ENCODE data around the gene DUSP10.

The DUSP10 gene

DNA sequence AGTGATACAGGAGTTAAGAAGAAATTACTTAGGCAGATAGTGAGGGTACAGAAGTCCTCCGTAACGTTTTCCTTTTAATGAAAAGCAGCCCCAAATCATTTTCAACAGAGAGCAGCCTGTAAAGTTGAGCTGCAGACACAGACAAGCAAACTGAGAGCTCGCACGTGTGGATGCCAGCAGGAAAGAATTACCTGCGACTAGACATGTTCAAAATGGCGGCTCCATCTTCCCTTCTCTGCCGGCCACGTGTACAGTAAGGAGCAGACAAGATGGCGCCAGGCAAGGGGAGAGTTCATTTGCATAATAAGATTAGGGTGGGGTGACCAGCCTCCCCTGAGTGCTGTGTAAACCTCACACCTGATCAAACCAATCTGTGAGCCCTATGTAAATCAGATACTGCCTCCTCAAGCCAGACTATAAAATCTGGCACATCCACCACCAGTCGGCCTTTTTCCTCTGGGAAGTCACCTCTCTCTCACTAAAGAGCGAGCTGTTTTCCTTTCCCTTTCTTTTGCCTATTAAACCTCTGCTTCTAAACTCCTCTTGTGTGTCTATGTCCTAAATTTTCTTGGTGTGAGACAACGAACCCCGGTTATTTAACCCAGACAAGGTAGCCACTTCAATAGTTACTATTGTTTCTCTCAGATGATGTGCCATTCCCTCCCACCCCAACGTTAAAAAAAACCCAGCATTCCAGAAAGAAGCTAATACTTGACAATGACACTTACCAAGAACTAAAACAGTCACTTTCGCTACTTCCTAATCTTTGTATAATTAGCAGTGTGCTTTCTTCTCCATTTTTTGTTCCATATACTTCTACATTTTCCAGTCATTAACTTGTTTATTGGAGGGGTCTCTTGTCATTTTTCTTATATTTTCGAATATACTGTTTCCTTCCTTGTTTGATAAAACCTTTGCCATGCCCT, 27.4 kb downstream of the DUSP10 start:
- no peak for DNase-seq (ENCODE audit: low read depth in 3 of 3)

DNA sequence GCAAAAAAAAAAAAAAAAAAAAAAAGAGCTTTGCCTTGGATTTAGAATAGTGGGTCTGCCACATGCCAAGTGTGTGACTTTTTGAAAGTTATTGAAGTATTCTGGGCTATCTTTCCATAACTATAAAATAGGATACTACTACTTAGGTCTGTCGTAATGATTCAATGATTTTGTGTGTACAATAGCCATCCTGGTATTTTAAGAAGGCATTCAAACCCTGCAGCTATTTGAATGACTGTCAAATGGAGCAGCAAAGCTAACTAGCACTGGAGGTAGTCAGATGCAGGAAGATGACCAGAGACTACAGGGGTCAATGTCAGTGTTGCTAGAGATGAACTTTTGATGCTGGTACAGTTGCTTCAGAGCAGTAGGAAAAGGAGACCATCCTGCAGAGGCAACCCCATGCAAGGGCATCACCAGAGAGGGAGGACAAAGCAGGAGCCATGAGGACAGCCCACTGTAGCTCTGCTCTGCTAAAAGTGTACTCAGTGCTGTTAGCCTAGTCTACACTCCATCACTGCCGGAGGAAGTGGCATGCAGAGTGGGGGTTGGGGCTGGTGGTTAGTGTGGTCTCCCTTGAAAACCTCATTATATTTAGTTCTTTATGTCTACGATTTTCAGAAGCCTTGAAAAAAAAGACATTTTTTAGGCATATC, 29.0 kb downstream of the DUSP10 start:
- DNase-seq (ENCODE audit: low read depth in 3 of 3), result peak; percentile 37 to 71 (median 51)

DNA sequence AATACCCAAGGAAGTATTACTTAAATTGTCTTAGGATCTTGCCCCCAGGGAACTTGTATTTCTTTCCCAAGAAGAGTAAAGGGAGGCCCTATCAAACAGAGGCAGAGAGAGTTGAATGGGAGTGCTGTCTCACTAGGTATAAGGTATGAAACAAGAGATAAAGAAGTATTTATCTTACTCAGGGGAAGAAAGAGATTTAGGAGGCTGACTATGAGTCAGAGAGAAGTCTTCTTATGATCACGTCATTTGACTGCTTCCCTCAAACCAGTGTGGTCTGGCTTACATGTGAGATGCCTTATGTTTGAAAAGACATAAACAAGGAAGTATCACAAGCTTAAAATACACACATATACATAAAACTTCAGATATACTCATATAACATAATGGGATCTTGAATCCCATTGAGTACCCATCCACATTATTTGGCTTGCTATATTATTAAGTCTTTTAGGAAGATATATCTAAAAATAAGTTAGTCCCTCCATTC, 29.6 kb downstream of the DUSP10 start:
- DNase-seq (ENCODE audit: low read depth in 3 of 3), result no peak

DNA sequence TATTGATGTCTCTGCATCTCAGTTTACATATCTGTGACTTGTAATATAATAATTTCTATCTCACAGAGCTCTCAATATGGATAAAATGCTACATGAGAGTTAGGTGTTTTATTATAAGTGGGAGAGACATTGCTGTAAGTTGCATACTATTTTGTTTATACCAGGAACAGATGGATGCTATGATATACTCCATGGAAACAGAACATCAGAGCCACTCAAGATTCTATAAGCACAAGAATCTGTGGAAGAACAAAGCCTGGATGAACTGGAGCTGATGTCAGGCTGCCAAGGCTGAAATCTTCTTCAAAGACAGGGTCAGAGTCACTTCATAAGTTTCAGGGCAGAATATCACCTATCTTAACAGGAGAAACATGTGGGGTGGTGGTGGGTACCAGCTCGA, 30.2 kb downstream of the DUSP10 start:
- DNase-seq (ENCODE audit: low read depth in 3 of 3), result no peak

DNA sequence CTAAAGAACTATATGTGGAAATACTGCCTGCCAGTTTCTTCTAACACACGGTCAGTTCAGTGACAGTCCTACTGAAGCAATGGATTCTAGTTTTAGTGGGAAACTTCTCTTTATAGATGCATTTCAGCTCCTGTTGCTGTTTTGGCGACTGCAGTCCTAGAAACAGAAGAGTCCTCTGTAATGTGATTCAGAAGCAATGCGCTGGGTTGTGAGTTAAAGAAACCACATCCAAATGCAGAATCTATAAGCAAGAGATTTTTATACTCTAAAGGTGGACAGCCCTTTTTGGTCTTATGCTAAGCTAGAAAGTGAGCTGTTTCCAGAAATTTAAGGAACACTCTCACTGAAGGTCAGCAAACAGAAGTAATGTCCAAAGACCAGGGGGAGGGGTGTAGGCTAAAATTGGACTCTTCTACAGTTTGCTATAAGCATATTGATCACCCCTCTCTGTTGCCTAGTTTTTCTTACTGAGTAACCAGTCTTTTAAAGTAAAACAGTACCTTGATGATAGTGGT, 30.8 kb downstream of the DUSP10 start:
- DNase-seq (ENCODE audit: low read depth in 3 of 3), result no peak

DNA sequence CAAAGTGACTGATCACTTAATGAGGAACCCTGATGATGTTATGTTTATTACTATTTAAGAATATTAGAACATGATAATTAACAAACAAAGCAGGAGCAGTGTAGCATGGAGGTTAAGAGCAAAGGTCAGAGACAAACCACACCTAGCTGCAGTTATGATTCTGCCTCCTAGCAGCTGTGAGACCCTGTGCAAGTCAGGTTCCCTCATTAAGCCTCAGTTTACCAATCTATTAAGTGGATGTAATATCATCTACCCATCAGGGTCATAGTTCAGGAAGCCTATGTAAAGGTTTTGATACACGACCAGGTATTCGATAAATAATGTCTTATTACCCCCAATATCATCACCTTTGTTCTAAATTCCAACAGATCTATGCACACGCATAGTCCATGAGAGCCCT, 32.0 kb downstream of the DUSP10 start:
- no peak for DNase-seq (ENCODE audit: low read depth in 3 of 3)

DNA sequence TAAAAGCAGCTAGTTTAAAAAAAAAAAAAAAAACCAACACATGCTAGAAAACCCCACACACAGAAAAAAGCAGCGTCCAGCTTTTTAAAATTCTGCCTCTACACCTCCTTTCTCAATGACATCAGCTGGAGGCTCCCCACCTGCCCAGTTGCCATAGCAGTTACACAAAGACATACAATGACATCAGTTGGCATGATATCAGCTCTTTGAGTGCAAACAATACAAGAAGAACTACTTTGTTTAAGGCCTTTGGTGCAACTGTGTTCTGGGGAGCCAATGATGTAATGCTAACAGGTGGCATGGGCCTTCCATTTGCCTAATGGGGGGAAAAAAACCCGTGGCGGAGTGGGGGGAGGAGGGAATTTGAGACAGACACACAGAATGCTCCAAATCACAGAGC, 32.9 kb downstream of the DUSP10 start:
- DNase-seq (ENCODE audit: low read depth in 3 of 3), result no peak

DNA sequence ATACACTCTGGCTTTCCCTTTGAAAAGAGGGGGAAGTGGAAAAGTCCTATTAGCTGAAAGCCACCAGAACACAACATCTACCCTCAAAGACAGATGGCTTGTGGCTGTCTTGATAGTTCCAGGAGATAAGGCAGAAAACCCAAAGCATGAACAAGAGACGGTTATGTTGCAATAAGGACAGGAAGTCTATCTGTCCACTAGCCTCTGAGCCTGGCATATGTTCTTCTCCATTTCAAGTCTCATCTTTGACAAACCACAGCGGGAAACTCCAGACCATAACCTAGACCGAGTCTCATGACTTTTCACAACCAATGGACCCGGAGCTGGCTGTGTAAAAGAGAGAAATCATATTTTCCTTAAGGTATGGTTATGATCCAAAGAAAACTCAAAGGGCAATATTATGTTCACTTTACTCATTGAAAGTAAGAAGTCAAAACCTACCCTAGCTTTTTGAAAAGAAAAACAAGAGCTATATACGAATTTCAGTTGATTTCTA, 33.8 kb downstream of the DUSP10 start:
- DNase-seq (ENCODE audit: low read depth in 3 of 3), result peak; percentile 31 to 42 (median 33)

DNA sequence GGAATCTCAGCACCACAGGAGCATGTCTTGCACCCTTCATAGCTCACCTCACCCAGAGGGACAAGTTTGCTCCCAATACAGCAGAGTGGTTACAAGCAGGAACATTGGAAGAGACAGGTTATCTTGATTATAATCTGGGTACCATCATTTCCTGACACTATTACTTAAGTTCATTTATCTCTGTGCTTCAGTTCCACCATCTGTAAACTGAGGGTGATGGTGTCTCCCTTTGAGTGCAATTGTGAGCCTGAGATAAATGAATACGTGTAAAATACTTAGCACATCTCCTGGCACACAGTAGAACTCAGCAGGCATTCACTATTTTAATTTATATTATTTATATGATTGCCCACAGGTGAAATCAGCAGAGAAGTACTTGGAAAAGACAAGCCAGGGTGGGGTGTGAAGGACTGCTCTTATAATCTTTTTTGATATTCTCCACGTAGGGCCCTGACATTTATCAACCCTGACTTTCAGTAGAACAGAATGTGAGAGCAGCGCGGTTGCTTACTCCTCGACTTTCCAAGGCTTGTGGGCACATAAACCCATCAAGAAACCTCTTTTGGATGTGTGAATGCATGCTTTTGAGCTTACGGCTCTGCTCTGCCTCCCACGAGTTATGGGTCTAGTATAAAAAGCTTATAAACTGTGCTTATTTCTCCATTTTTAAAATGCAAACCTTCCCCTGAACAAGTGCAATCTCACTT, 34.9 kb downstream of the DUSP10 start:
- DNase-seq (ENCODE audit: low read depth in 3 of 3), result no peak

DNA sequence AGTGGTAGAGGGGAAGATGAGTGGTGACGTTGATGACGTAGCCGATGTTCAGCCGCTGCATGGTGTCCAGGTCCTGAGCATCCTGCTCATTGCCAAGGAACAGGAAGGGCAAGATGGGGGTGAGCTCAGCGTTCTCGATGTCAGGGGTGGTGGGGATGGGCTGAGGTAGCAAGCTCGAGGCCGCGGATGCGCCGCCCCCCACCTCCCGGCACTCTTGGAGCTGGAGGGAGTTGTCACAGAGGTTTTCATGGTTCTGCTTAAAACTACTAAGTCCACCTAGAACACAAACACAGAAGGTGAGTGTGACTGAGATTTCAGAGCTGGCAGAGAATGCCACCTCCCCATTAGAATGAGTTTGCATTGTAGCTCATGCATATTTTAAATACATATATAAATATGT, 35.7 kb downstream of the DUSP10 start:
- DNase-seq (ENCODE audit: low read depth in 3 of 3), result no peak

DNA sequence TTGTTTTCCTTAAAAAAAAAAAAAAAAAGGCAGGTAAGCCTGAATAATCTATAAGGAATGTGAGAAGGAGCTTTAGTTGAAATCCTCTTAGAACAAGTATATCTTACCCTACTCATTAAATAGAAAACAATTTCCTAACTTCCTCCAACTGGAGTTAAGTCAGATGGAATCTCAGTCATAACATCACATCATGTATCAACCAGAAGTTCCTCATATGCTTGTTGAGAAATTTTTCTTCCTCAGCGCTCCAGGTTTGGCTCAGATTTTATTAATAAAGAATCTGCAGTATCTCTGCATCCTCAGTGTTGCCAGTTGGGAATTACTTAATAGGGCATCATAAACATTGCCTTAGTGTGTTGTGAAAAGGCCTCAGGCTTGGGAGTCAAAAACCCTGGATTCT, 37.6 kb downstream of the DUSP10 start:
- DNase-seq (ENCODE audit: low read depth in 3 of 3), result no peak

DNA sequence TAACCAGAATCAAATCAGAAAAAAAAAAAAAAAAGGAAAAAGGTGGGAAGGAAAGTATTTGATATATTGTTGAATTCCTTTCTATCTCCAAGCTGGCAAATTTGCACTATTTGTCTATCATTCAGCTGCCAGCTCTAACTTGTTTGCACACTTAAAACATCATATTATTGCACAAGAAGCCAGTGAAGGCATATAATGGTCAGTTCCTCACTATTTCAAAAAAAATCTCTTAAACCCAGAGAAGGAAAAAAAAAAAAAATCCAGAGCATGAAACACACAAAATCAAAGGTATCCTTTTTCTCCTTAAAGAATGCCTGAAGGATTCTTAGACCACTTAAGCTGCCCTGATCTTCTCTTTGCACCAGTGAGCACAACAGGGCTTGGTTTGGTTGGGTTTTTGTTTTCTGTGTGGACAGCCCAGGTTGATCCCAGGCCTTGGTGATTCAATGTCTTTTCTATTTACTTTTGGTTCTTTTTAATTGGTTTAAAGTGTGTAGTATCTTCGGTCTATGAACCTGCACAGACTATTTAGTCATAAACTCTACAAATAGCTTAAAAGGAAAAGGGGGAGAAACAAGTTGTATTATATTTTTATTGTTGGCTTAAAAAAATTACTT, 40.2 kb downstream of the DUSP10 start:
- no peak for DNase-seq (ENCODE audit: low read depth in 3 of 3)

DNA sequence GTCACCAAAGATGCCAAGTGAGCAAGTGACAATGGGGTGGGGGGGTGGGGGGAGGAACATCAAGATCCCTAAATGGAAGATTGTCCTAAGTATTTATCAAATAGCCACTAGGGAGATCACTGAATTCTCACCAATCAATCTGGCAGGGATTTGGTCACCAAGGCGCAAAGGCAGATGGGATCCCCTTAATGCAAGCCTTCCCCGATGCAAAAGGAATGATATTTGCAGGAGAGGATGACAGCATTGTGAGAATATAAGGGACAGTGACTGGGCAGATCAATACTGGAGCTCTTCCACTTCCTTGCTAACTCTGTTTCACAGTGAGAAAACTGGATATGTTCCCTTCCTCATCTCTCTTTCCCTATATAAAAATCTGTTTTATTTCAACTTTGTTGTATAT, 40.9 kb downstream of the DUSP10 start:
- DNase-seq (ENCODE audit: low read depth in 3 of 3), result no peak

DNA sequence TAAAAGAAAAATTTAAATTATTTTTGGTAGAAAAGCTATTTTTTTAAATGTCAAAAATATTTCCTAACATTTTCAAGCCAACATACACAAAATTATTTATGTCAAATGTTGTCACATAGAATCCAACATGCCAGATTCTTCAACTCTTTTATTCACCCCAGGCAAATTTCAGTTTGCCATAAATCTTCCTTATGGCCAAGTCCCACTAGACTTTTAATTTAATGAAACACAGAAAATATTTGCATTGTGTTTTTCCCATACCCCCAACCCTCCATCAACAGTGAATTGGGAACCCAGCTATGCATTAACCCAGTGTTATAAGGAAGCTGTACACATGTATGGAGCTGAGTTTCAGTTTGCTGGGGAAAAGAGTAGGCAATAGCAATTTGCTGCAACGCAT, 41.4 kb downstream of the DUSP10 start:
- DNase-seq (ENCODE audit: low read depth in 3 of 3), result no peak

DNA sequence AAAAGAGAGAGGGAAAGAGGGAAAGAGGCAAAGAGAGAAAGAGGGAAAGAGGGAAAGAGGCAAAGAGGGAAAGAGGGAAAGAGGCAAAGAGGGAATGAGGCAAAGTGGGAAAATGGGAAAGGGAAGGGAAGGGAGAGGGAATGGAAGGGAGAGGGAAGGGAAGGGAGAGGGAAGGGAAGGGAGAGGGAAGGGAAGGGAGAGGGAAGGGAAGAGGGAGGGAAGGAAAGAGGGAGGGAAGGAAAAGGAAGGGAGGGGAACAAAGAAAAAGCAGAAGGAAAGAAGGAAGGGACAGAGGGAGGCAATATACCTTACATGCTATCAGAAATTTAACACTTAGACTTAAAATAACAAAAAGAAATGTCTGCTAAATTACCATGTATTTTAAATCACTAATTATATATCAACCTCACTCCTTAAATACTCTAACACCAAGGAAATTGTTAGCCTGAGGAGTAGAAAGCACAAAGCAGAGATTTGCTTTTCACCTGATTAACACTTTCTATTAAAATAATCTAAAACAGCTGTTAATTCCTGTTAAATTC, 41.8 kb downstream of the DUSP10 start:
- no peak for DNase-seq (ENCODE audit: low read depth in 3 of 3)

DNA sequence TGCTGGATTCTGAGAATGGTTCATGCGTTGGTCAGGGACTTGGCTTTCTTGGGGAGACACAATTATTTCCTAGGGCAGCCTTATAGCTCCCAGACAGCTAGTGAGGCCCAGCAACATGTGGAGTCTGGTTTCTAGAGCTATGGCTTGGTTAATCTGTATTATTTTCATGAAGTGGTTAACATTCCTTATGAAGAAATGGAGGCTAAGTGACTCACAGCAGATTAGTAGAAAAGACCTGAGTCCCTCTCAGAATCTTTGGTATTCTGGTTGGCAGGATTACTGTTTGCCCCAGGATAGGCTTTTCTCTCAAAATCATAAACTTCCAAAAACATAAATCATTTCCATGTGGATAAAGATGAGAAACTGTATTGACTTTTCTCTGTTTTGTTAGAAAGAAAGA, 42.3 kb downstream of the DUSP10 start:
- DNase-seq (ENCODE audit: low read depth in 3 of 3), result no peak

DNA sequence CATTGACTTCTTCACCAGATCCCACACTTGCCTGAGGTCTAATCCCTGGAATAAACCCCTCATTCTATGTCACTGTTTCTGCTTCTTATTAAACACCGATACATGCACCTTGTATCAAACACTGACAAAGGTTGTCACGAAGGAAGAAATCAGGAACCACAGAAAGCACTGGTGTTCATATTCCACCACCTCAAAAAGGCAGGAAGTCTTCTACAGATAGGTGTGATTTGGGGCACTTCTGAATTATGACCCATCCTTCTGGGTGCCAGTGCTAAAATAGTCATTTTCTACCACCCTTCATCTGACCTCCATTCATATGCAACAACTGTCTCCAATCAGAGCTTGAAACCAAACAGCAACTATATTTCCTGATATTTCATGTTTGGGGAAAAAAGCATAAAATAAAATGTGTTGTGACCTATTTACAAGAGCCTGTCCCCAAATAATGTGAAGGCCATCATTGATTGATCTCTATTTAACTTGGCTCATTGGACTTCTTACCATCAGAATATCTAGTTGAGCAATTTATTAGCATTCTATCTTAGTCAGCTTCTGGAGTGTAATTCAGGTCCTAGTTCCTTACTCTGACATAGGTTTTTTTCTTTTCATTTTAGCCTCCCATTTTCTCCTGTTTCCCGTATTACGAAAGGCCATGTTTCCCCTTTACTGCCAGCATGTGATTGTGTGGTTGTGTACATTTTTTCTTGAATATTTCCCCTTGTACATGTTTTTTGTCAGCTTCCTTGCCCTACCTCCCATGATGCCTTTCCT, 43.1 kb downstream of the DUSP10 start:
- no peak for DNase-seq (ENCODE audit: low read depth in 3 of 3)

DNA sequence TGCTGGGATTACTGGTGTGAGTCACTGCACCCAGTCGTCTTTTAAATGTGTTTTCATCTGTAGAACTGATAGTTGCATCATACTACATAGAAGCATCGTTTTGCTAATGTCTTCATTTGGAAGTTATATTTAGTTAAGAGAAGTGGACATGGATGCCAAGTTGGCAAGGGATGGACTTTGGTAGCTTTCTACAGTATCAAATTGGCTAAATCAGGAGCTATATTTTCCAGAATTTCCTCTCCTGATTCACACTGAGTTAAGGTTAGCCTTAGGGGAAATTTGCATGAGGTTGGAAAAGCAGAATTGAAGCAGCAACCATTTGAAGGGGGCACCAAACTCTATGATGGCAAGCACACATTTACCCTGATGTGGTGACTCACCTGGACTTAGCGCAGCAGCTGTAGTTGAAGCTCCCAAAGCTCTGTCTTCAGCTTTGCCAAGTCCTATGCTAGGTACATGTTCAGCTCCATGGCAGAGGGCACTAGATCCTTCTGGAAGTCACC, 43.9 kb downstream of the DUSP10 start:
- DNase-seq (ENCODE audit: low read depth in 3 of 3), result no peak

DNA sequence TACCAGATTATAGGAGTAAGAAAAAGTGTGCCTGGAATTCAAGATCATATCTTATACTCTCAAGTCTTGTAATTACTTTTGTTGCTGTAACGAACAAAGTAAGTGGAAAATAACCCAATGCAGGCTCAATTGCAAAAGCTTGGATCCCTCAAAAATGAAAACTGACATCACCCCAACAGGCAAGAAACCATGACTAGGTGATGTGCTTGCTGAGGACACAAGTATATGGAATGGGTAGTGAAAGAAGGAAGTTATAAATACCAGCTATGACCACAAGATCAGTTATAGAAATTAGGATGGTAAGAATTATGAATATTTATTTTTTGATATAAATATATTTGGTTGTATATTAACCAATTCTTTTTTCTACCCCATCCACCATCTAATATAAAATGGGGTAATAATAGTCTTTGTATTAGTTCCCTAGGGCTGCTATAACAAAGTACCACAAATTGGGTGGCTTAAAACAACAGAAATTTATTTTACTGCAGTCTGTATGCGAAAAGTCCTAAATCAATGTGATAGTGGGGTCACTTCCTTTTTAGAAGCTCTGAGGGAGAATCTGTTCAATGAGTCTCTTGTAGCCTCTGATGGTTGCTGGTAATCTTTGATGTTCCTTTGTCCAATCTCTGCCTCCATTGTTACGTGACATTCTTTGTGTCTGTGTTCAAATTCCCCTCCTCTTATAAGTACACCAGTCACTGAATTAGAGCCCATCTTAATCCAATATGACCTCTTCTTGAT, 45.0 kb downstream of the DUSP10 start:
- no peak for DNase-seq (ENCODE audit: low read depth in 3 of 3)

DNA sequence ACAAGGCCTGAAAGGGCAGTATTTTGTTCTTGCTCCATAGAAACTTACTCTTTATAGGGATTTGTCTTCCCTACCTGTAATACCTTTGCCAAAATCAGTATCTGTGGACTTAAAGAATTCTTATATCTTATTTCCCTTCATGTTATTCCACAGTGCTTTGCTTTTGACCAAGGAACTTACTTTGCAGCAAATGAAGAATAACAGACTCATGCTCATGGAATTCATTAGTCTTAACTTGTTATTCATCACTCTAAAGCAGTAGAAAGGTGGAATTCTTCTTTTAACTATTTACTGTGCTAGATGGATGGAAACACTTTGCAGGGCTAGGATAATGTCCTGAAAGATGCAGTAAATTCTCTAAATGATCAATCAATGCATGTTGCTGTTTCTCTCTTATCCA, 45.9 kb downstream of the DUSP10 start:
- DNase-seq (ENCODE audit: low read depth in 3 of 3), result no peak

All from stimulated activated CD4-positive, alpha-beta T cell treated with anti-CD3 and anti-CD28 coated beads, TNF-alpha, amount 100 ng/mL, for 48 hours (primary cell).